K562 (cell line): ENCODE measurements around the gene UBE2M. TPM values are rescaled to one million over a fixed set of nuclear protein-coding genes. Genes with fewer than 3 reads are reported as not detected.
A peak's percentile ranks its signal among the peaks of the same experiment; 100 is the strongest.

Experiments
- CHCHD3 ChIP-seq: fragments of 250-450 bp; sonication (Bioruptor Pico); IDR thresholded peaks from 2 replicates; pipeline ENCODE4 v2.1.2; 2022; ENCODE audit warnings: mild to moderate bottlenecking
- E2F5 ChIP-seq: sonication (generic); formaldehyde crosslinking; IDR thresholded peaks from 2 replicates; pipeline ENCODE4 v1.8.0; 2022; ENCODE audit warnings: mild to moderate bottlenecking, missing genetic modification reagents
- GTF2B ChIP-seq: IDR thresholded peaks from 2 replicates; pipeline ENCODE4 v1.6.1; 2011; ENCODE audit not compliant: insufficient read length; ENCODE audit errors: extremely low read depth
- MGA ChIP-seq: fragments of 450-650 bp; IDR thresholded peaks from 2 replicates; pipeline ENCODE4 v1.6.1; 2016; ENCODE audit warnings: mild to moderate bottlenecking, moderate library complexity
- MYBL2 ChIP-seq, 2 experiments: fragments of 450-650 bp in 1 of 2; sonication (generic) in 1 of 2; formaldehyde crosslinking in 1 of 2; IDR thresholded peaks; 2 replicates each; pipeline versions ENCODE4 v1.6.1 to v1.8.1; 2017 to 2022; ENCODE audit warnings: borderline replicate concordance in 1 of 2, inconsistent platforms in 1 of 2, low read depth in 1 of 2, mild to moderate bottlenecking in 1 of 2, missing genetic modification reagents in 1 of 2, moderate library complexity in 1 of 2
- PML ChIP-seq: IDR thresholded peaks from 2 replicates; pipeline ENCODE4 v1.6.1; 2012; ENCODE audit warnings: low read length, inconsistent platforms
- STAT6 ChIP-seq: sonication (generic); formaldehyde crosslinking; IDR thresholded peaks from 2 replicates; pipeline ENCODE4 v1.8.1; 2023; ENCODE audit warnings: mild to moderate bottlenecking, missing genetic modification reagents
- ZNF274 ChIP-seq: IDR thresholded peaks from 2 replicates; pipeline ENCODE4 v1.6.1; 2011; ENCODE audit warnings: low read depth, mild to moderate bottlenecking, low read length, moderate library complexity, borderline replicate concordance
- ZNF699 ChIP-seq: fragments of 250-450 bp; sonication (Bioruptor Pico); IDR thresholded peaks from 2 replicates; pipeline ENCODE4 v1.8.0; 2021; ENCODE audit warnings: mild to moderate bottlenecking, moderate library complexity; ENCODE audit not compliant: insufficient replicate concordance
- polyA plus RNA-seq, 8 experiments: library from polyadenylated mRNA; depleted of rRNA in 4 of 8; stranded (reverse) in 5 of 8; unstranded in 3 of 8; fragments of >200 nt; fragmentation: Nextera tagmentation in 2 of 8; fragmentation: Illumina TruSeq in 1 of 8; extraction: Ambion mirVana in 2 of 8; extraction: Trizol in 1 of 8; gene quantifications; 2 replicates each; pipeline versions ENCODE4 v1.2.1 to v1.2.3, GENCODE V29; 2011 to 2014; ENCODE audit warnings: inconsistent platforms in 1 of 8, missing spikeins in 1 of 8
- total RNA-seq, 7 experiments: library from RNA; depleted of rRNA in 6 of 7; stranded (reverse); fragments of >200 nt in 6 of 7; fragmentation: Illumina TruSeq in 2 of 7; extraction: Trizol in 2 of 7; gene quantifications; 2 replicates each; pipeline versions ENCODE4 v1.2.1 to v1.2.3, GENCODE V29; 2011 to 2021; ENCODE audit warnings: low replicate concordance in 1 of 7

UBE2M gene
- total and polyA plus RNA-seq, 9 of the 15 experiments (the other 6 are each of a cell fraction or from before 2014, with no cell fraction given), result 0.92 to 163 (median 85.7) TPM

GRCh38 chr19:58584498-58585441, 26.4 kb upstream of the UBE2M start (continued):
- TF ChIP-seq ZNF274 (no peak), E2F5 (no peak), STAT6 (CRISPR knock-in tag) (no peak), MYBL2 (IDR thresholded peaks at IDR 0.05; ENCODE audit: low read depth) (no peak), MYBL2 (CRISPR knock-in tag; IDR thresholded peaks at IDR 0.05; ENCODE audit: borderline replicate concordance) (no peak), GTF2B (no peak), ZNF699 (CRISPR knock-in tag) (no peak), CHCHD3 (CRISPR knock-in tag) (no peak), PML (peak; percentile 82), MGA (peak; percentile 60)
